CD14-positive monocyte (primary cell): ENCODE data around the gene PLCL2. TPM values are rescaled to one million over a fixed set of nuclear protein-coding genes. Genes with fewer than 3 reads are reported as not detected.
A peak's percentile ranks its signal among the peaks of the same experiment; 100 is the strongest.

Experiments
- DNase-seq, 3 donors: peaks; one replicate each; pipeline ENCODE4 v3.0.0-alpha.2; 2011 to 2022
- H2AFZ ChIP-seq: 2 replicates; pipeline ENCODE4 v1.6.0; 2012; ENCODE audit warnings: mild to moderate bottlenecking, low read depth, low read length, inconsistent platforms; ENCODE audit not compliant: insufficient read depth, poor library complexity, severe bottlenecking
- H3K27ac ChIP-seq, 2 donors: 1 replicate in 1 of 2; 2 replicates in 1 of 2; pipeline ENCODE4 v1.5.1; 2012 to 2013; ENCODE audit warnings: low read length in 2 of 2, control low read depth in 1 of 2, inconsistent platforms in 1 of 2, low read depth in 1 of 2, mild to moderate bottlenecking in 1 of 2
- H3K27me3 ChIP-seq, 2 donors: one replicate each; pipeline versions ENCODE4 v1.6.0 to v1.6.1; 2011 to 2013; ENCODE audit warnings: low read length in 2 of 2; ENCODE audit not compliant: control insufficient read depth in 2 of 2, insufficient read depth in 2 of 2
- H3K36me3 ChIP-seq, 2 donors: replicated peaks in 1 of 2; 1 replicate in 1 of 2; 2 replicates in 1 of 2; pipeline versions ENCODE4 v1.5.1 to v1.6.1; 2012 to 2013; ENCODE audit warnings: low read length in 2 of 2, control low read depth in 1 of 2, inconsistent platforms in 1 of 2, mild to moderate bottlenecking in 1 of 2; ENCODE audit not compliant: insufficient read depth in 2 of 2, control insufficient read depth in 1 of 2
- H3K4me1 ChIP-seq, 2 donors: 1 replicate in 1 of 2; 2 replicates in 1 of 2; pipeline versions ENCODE4 v1.5.1 to v1.6.1; 2012 to 2013; ENCODE audit warnings: low read length in 2 of 2, control low read depth in 1 of 2, inconsistent platforms in 1 of 2, mild to moderate bottlenecking in 1 of 2, moderate library complexity in 1 of 2; ENCODE audit not compliant: insufficient read depth in 2 of 2, control insufficient read depth in 1 of 2
- H3K4me2 ChIP-seq: replicated peaks from 2 replicates; pipeline ENCODE3; 2012; ENCODE audit warnings: low read length, moderate library complexity, mild to moderate bottlenecking; ENCODE audit not compliant: poor library complexity, severe bottlenecking; ENCODE audit errors: extremely low read depth
- H3K4me3 ChIP-seq, 3 experiments: fragments of 200-600 bp in 1 of 3; sonication (generic) in 1 of 3; replicated peaks in 1 of 3; 1 replicate in 2 of 3; 2 replicates in 1 of 3; pipeline ENCODE4 v1.5.1; 2011 to 2013; ENCODE audit warnings: low read length in 3 of 3, mild to moderate bottlenecking in 3 of 3, control low read depth in 2 of 3, low read depth in 2 of 3, inconsistent platforms in 1 of 3, moderate library complexity in 1 of 3
- H3K79me2 ChIP-seq: 2 replicates; pipeline ENCODE4 v1.6.0; 2012; ENCODE audit warnings: mild to moderate bottlenecking, control low read depth, inconsistent platforms, low read length, moderate library complexity; ENCODE audit not compliant: insufficient read depth
- H3K9ac ChIP-seq: 2 replicates; pipeline ENCODE4 v1.6.0; 2017; ENCODE audit warnings: low read length, mild to moderate bottlenecking; ENCODE audit not compliant: insufficient read depth, poor library complexity, severe bottlenecking
- H3K9me3 ChIP-seq, 2 donors: replicated peaks in 1 of 2; 1 replicate in 1 of 2; 2 replicates in 1 of 2; pipeline versions ENCODE4 v1.5.1 to v1.6.1; 2012 to 2013; ENCODE audit warnings: low read length in 2 of 2, control low read depth in 1 of 2; ENCODE audit not compliant: control insufficient read depth in 1 of 2, insufficient read depth in 1 of 2
- H4K20me1 ChIP-seq: 2 replicates; pipeline ENCODE4 v1.6.0; 2012; ENCODE audit warnings: mild to moderate bottlenecking, low read length, control low read depth, moderate library complexity; ENCODE audit not compliant: insufficient read depth
- H3K27ac Mint-ChIP-seq, 7 donors: one replicate each; pipeline ENCODE4 v1.8.0; 2020; ENCODE audit warnings: mild to moderate bottlenecking in 7 of 7, mixed read lengths in 7 of 7, moderate library complexity in 6 of 7, inconsistent platforms in 2 of 7
- H3K27me3 Mint-ChIP-seq, 3 donors: one replicate each; pipeline ENCODE4 v1.8.0; 2021 to 2022; ENCODE audit warnings: low read depth in 3 of 3, mild to moderate bottlenecking in 3 of 3, mixed read lengths in 3 of 3, moderate library complexity in 3 of 3, inconsistent platforms in 1 of 3
- H3K36me3 Mint-ChIP-seq, 2 donors: one replicate each; pipeline ENCODE4 v1.8.0; 2020; ENCODE audit warnings: mixed read lengths in 2 of 2, inconsistent platforms in 1 of 2, mild to moderate bottlenecking in 1 of 2
- H3K4me1 Mint-ChIP-seq: one replicate; pipeline ENCODE4 v1.8.0; 2020; ENCODE audit warnings: mild to moderate bottlenecking, mixed read lengths
- H3K4me3 Mint-ChIP-seq, 2 donors: one replicate each; pipeline ENCODE4 v1.8.0; 2020; ENCODE audit warnings: mild to moderate bottlenecking in 2 of 2, mixed read lengths in 2 of 2, moderate library complexity in 1 of 2
- H3K9me3 Mint-ChIP-seq, 7 donors: one replicate each; pipeline ENCODE4 v1.8.0; 2020 to 2022; ENCODE audit warnings: mixed read lengths in 7 of 7, mild to moderate bottlenecking in 6 of 7, moderate library complexity in 6 of 7, inconsistent platforms in 2 of 7
- CTCF ChIP-seq: fragments of 200-600 bp; IDR thresholded peaks from one replicate; pipeline ENCODE4 v1.8.0; 2022; ENCODE audit warnings: antibody characterized with exemption, mild to moderate bottlenecking
- WGBS: methylation state at CpG from one replicate; pipeline ENCODE4 v1.1.5; 2013; ENCODE audit warnings: missing lambda C conversion rate; ENCODE audit not compliant: insufficient coverage; 5-methylcytosine and 5-hydroxymethylcytosine counted together
- intact Hi-C, 2 donors: fragments of 100-400 bp; cut with micrococcal nuclease; formaldehyde crosslinking; loops; one replicate each; pipeline versions ENCODE4 v1.15.0 to v1.15.1; 2023
- polyA plus RNA-seq, 3 donors: library from polyadenylated mRNA; depleted of rRNA in 1 of 3; unstranded in 2 of 3; stranded (reverse) in 1 of 3; fragments of 300-500 nt in 2 of 3; fragments of >200 nt in 1 of 3; fragmentation: Illumina TruSeq in 2 of 3; gene quantifications; 1 replicate in 2 of 3; 2 replicates in 1 of 3; pipeline ENCODE4 v1.2.3, GENCODE V29; 2012 to 2021

The PLCL2 gene
- polyA plus RNA-seq, 3 donors, result 18.8 to 32.5 (median 26.8) TPM

GRCh38 chr3:16992198-16992597 is 107.4 kb downstream of the PLCL2 start:
- intact Hi-C loops, result no loop called here
- Histone ChIP-seq H3K9me3 (no peaks in the 10 kb centered on the region), H2AFZ (no peak overlapping the region), H3K4me3 (no peak overlapping the region), H3K4me1 (peaks cover 0 to 8% of the 10 kb centered on the region in 2 donors), H4K20me1 (peaks cover 100% of the 10 kb centered on the region), H3K79me2 (peaks cover 99% of the 10 kb centered on the region), H3K27ac (peak overlapping the region in 1 of 2 donors; percentile 10), H3K4me2 (no peak overlapping the region), H3K27me3 (no peaks in the 10 kb centered on the region), H3K36me3 (no peaks in the 10 kb centered on the region), H3K9ac (no peak overlapping the region)
- H3K9me3 Mint-ChIP-seq, result peaks cover 0 to 2% (median 0%) of the 10 kb centered on the region in 7 donors
- no peak for TF ChIP-seq CTCF
- peak overlapping the region in 5 of 7 donors; percentile 14 to 58 (median 56) for H3K27ac Mint-ChIP-seq
- no peak for DNase-seq
- peaks cover 0 to 1% (median 0%) of the 10 kb centered on the region in 3 donors for H3K27me3 Mint-ChIP-seq
- no peak overlapping the region for H3K4me3 Mint-ChIP-seq
- peaks cover 35% of the 10 kb centered on the region for H3K4me1 Mint-ChIP-seq
- peaks cover 0 to 3% of the 10 kb centered on the region in 2 donors for H3K36me3 Mint-ChIP-seq
- 100% methylated on average over 1 of the region's 3 CpGs for WGBS

DNA sequence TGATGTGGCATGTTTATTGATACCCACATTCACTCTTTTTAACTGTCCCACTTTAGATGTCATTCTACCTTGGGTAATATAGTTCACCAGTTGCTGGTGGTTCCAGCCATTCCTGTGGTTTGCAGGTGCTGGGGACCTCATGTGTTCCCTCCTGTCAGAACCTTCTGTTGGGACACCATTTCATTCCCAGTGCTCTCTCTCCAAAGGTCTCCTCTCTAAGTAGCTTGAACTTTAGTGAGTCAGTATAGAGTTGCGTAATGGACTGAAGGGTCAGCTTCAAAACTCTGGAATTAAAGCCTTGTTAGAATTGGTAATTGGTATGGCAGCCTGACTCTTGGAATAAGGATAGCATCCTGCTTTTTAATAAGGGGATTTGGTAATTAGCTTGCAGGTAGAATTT is 108.5 kb downstream of the PLCL2 start:
- Mint-ChIP-seq H3K27me3 (peaks cover 0 to 1% (median 0%) of the 10 kb centered on the region in 3 donors), H3K36me3 (peaks cover 0 to 3% of the 10 kb centered on the region in 2 donors), H3K27ac (peak overlapping the region in 1 of 7 donors; percentile 82), H3K9me3 (peaks cover 0 to 2% (median 0%) of the 10 kb centered on the region in 7 donors), H3K4me1 (peaks cover 45% of the 10 kb centered on the region), H3K4me3 (no peak overlapping the region)
- peak overlapping the region in 1 of 2 donors; percentile 10 for H3K27ac ChIP-seq
- peaks cover 99% of the 10 kb centered on the region for H3K79me2 ChIP-seq
- H2AFZ ChIP-seq, result no peak overlapping the region
- no peak overlapping the region for H3K9ac ChIP-seq
- H4K20me1 ChIP-seq, result peaks cover 100% of the 10 kb centered on the region
- H3K27me3 ChIP-seq, result no peaks in the 10 kb centered on the region
- no peak overlapping the region for H3K4me2 ChIP-seq
- WGBS, result no CpG with 5 or more reads among the region's 1 CpG
- TF ChIP-seq CTCF, result no peak
- H3K4me3 ChIP-seq, result no peak overlapping the region
- peak in 2 of 3 donors; percentile 4 to 30 for DNase-seq
- H3K4me1 ChIP-seq, result peaks cover 2 to 8% of the 10 kb centered on the region in 2 donors
- no peaks in the 10 kb centered on the region for H3K36me3 ChIP-seq
- H3K9me3 ChIP-seq, result no peaks in the 10 kb centered on the region
- intact Hi-C loops, result no loop called here
